Prostate gland (tissue), 2 donors: ENCODE measurements around the gene OR2G3. TPM values are rescaled to one million over a fixed set of nuclear protein-coding genes. Genes with fewer than 3 reads are reported as not detected.

ENCODE experiments used
- DNase-seq: peaks from one replicate; pipeline ENCODE4 v3.0.0-alpha.2; 2019; ENCODE audit warnings: low spot score
- H3K27ac ChIP-seq, 2 donors: fragments of 200-600 bp; sonication (generic); 2 replicates each; pipeline ENCODE4 v1.5.1; 2017 to 2019
- H3K27me3 ChIP-seq: fragments of 200-600 bp; sonication (generic); replicated peaks from 2 replicates; pipeline ENCODE4 v1.5.1; 2019; ENCODE audit not compliant: insufficient read depth
- H3K36me3 ChIP-seq, 2 donors: fragments of 200-600 bp; sonication (generic); 1 replicate in 1 of 2; 2 replicates in 1 of 2; pipeline versions ENCODE4 v1.5.1 to v1.8.1; 2017 to 2019
- H3K4me1 ChIP-seq: fragments of 200-600 bp; sonication (generic); replicated peaks from 2 replicates; pipeline ENCODE4 v1.5.1; 2019
- H3K4me3 ChIP-seq, 2 donors: fragments of 200-600 bp; sonication (generic); 2 replicates each; pipeline ENCODE4 v1.5.1; 2017 to 2019
- H3K9me3 ChIP-seq: fragments of 200-600 bp; sonication (generic); 2 replicates; pipeline ENCODE4 v1.5.1; 2017
- CTCF ChIP-seq, 4 experiments: fragments of 200-600 bp in 2 of 4; fragments of 450-650 bp in 2 of 4; sonication (generic) in 2 of 4; IDR thresholded peaks; 1 replicate in 3 of 4; 2 replicates in 1 of 4; pipeline ENCODE4 v1.5.1; 2016 to 2019; ENCODE audit warnings: antibody characterized with exemption in 4 of 4, mild to moderate bottlenecking in 2 of 4, moderate library complexity in 2 of 4
- POLR2A ChIP-seq: fragments of 450-650 bp; IDR thresholded peaks from one replicate; pipeline ENCODE4 v1.6.1; 2016; ENCODE audit warnings: antibody characterized with exemption, mild to moderate bottlenecking
- POLR2AphosphoS5 ChIP-seq: sonication (generic); formaldehyde crosslinking; IDR thresholded peaks from one replicate; pipeline ENCODE4 v1.6.1; 2017; ENCODE audit warnings: antibody characterized with exemption
- WGBS: methylation state at CpG from one replicate; pipeline ENCODE4 v1.1.5; 2018; 5-methylcytosine and 5-hydroxymethylcytosine counted together
- intact Hi-C: fragments of 100-400 bp; cut with DNase I; formaldehyde crosslinking; loops from one replicate; pipeline ENCODE4 v1.14.2; 2022
- small RNA-seq, 2 donors: library from RNA; depleted of rRNA; stranded (forward); fragments of <200 nt; gene quantifications; one replicate each; pipeline ENCODE3, GENCODE V24; 2016
- total RNA-seq, 2 donors: library from RNA; depleted of rRNA; stranded (reverse); fragments of >200 nt; gene quantifications; one replicate each; pipeline ENCODE4 v1.1.0, GENCODE V29; 2016

OR2G3 gene
- total RNA-seq, 2 donors from 2014 or later: not detected

GRCh38 chr1:247642742-247643141 lies 37.4 kb downstream of the OR2G3 start:
- H3K9me3 ChIP-seq: no peaks in the 10 kb centered on the region
- no peaks in the 10 kb centered on the region for H3K27me3 ChIP-seq
- intact Hi-C loops: no loop called here
- H3K4me3 ChIP-seq: no peak overlapping the region
- no peak for TF ChIP-seq POLR2AphosphoS5
- no peak for TF ChIP-seq CTCF (IDR thresholded peaks at IDR 0.05)
- no peak for TF ChIP-seq POLR2A
- no peak for DNase-seq
- WGBS: 82% methylated on average over 5 of the region's 5 CpGs
- no peak overlapping the region for H3K27ac ChIP-seq
- no peaks in the 10 kb centered on the region for H3K36me3 ChIP-seq
- H3K4me1 ChIP-seq: no peaks in the 10 kb centered on the region

- 84% methylated on average over 4 of the region's 4 CpGs for WGBS
- Histone ChIP-seq H3K27ac (no peak overlapping the region), H3K4me1 (no peaks in the 10 kb centered on the region), H3K9me3 (no peaks in the 10 kb centered on the region), H3K4me3 (no peak overlapping the region), H3K36me3 (no peaks in the 10 kb centered on the region), H3K27me3 (no peaks in the 10 kb centered on the region)
- intact Hi-C loops: no loop called here
- no peak for TF ChIP-seq POLR2AphosphoS5
- no peak for TF ChIP-seq CTCF (IDR thresholded peaks at IDR 0.05)
- TF ChIP-seq POLR2A: no peak
- no peak for DNase-seq
Observed at GRCh38 chr1:247646867-247647266, 41.5 kb downstream of the OR2G3 start.

GRCh38 chr1:247647864-247648263 lies 42.5 kb downstream of the OR2G3 start:
- TF ChIP-seq POLR2AphosphoS5 (no peak), CTCF (IDR thresholded peaks at IDR 0.05) (no peak), POLR2A (no peak)
- 5% methylated on average over 2 of the region's 2 CpGs for WGBS
- Histone ChIP-seq H3K36me3 (no peaks in the 10 kb centered on the region), H3K4me3 (no peak overlapping the region), H3K27me3 (no peaks in the 10 kb centered on the region), H3K27ac (no peak overlapping the region), H3K9me3 (no peaks in the 10 kb centered on the region), H3K4me1 (no peaks in the 10 kb centered on the region)
- DNase-seq: no peak
- intact Hi-C loops: no loop called here

- WGBS: 95% methylated on average over 1 of the region's 1 CpG
- no peaks in the 10 kb centered on the region for H3K27me3 ChIP-seq
- no peak overlapping the region for H3K4me3 ChIP-seq
- H3K9me3 ChIP-seq: no peaks in the 10 kb centered on the region
- no peak for DNase-seq
- intact Hi-C loops: no loop called here
- no peaks in the 10 kb centered on the region for H3K4me1 ChIP-seq
- TF ChIP-seq POLR2AphosphoS5 (no peak), POLR2A (no peak), CTCF (IDR thresholded peaks at IDR 0.05) (no peak)
- no peak overlapping the region for H3K27ac ChIP-seq
- no peaks in the 10 kb centered on the region for H3K36me3 ChIP-seq
Observed at GRCh38 chr1:247653040-247653439, 47.7 kb downstream of the OR2G3 start.

Small RNA genes lying within 50 kb of the gene (small RNA-seq; reads per million reads assigned to genes)
- 0 reads per million in 2 donors for gene RF00026

Other genes with a start within 250 kb of the OR2G3 start
- gene NLRP3, start 189.4 kb upstream of the OR2G3 start, total RNA-seq: 1 to 10 TPM; 1.1 to 1.4 TPM
- gene OR2B11, start 147.5 kb upstream of the OR2G3 start, total RNA-seq: not detected
- gene OR2C3, start 69.1 kb upstream of the OR2G3 start, total RNA-seq: under 1 TPM in 1 of 2 donors, not detected in 1; 0.45 TPM
- 1 to 10 TPM; 1.2 to 1.5 TPM for gene GCSAML, start 56.5 kb upstream of the OR2G3 start, total RNA-seq
- not detected for gene OR2G2, start 17.2 kb upstream of the OR2G3 start, total RNA-seq
- gene OR13G1, start 74.2 kb downstream of the OR2G3 start, total RNA-seq: not detected
- gene OR6F1, start 111.1 kb downstream of the OR2G3 start, total RNA-seq: not detected
- under 1 TPM in 1 of 2 donors, not detected in 1; 0.91 TPM for gene OR14K1, start 133.0 kb downstream of the OR2G3 start, total RNA-seq
- not detected for gene OR14A2, start 142.6 kb downstream of the OR2G3 start, total RNA-seq
- not detected for gene OR1C1, start 155.0 kb downstream of the OR2G3 start, total RNA-seq
- not detected for gene OR14A16, start 218.5 kb downstream of the OR2G3 start, total RNA-seq
- not detected for gene OR11L1, start 236.3 kb downstream of the OR2G3 start, total RNA-seq